Epithelial cell of esophagus (primary cell): Measurements from ENCODE around the gene HDLBP.

ENCODE experiments used
- DNase-seq: peaks from one replicate; pipeline ENCODE4 v3.0.0; 2010; ENCODE audit warnings: low read depth
- H3K4me3 ChIP-seq: 2 replicates; pipeline ENCODE4 v1.5.1; 2011; ENCODE audit warnings: mild to moderate bottlenecking, low read length, control low read depth
- CTCF ChIP-seq: IDR thresholded peaks from 2 replicates; pipeline ENCODE4 v1.5.1; 2011; ENCODE audit warnings: low read depth, mild to moderate bottlenecking, low read length, control low read depth, inconsistent platforms; ENCODE audit not compliant: insufficient read depth; ENCODE audit errors: missing control alignments

HDLBP gene

GRCh38 chr2:241350530-241350877 lies 35.0 kb upstream of the HDLBP start:
- no peak for TF ChIP-seq CTCF
- no peak overlapping the region for H3K4me3 ChIP-seq
- DNase-seq, result no peak

GRCh38 chr2:241349941-241350340 lies 34.5 kb upstream of the HDLBP start:
- DNase-seq, result no peak
- TF ChIP-seq CTCF, result no peak

DNA sequence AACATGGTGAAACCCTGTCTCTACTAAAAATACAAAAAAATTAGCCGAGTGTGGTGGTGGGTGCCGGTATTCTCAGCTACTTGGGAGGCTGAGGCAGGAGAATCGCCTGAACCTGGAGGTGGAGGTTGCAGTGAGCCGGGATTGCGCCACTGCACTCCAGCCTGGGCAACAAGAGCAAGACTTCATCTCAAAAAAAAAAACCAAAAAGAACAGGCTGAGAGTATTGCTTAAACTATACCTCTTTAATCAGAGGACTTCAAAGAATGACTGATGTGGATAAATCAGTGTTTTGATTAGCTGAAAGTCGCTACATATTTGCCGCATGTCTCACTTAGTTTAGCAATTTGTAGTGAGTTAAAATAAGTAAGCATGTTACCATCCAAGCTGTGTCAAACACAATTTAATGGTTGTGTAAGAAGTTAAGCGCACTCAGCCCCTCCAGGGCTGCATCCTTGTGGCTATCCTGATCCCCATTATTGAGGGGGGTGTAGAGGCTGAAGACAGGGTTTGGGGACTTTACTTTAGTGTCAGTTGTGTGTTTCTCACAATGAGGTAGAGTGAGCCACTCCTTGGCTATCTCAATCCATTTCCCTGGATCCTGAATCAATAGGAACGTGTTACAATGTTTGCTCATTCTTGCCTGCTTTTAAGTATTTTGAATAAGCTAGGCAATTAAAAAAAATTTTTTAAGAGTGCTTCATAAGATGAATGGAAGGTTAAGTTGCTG lies 29.6 kb upstream of the HDLBP start:
- no peak for DNase-seq
- no peak overlapping the region for H3K4me3 ChIP-seq
- TF ChIP-seq CTCF, result no peak

More at GRCh38 chr2:241349941-241350340, 34.5 kb upstream of the HDLBP start:
- no peak overlapping the region for H3K4me3 ChIP-seq

GRCh38 chr2:241340631-241341163 lies 25.2 kb upstream of the HDLBP start:
- H3K4me3 ChIP-seq, result no peak overlapping the region
- no peak for TF ChIP-seq CTCF
- no peak for DNase-seq

DNA sequence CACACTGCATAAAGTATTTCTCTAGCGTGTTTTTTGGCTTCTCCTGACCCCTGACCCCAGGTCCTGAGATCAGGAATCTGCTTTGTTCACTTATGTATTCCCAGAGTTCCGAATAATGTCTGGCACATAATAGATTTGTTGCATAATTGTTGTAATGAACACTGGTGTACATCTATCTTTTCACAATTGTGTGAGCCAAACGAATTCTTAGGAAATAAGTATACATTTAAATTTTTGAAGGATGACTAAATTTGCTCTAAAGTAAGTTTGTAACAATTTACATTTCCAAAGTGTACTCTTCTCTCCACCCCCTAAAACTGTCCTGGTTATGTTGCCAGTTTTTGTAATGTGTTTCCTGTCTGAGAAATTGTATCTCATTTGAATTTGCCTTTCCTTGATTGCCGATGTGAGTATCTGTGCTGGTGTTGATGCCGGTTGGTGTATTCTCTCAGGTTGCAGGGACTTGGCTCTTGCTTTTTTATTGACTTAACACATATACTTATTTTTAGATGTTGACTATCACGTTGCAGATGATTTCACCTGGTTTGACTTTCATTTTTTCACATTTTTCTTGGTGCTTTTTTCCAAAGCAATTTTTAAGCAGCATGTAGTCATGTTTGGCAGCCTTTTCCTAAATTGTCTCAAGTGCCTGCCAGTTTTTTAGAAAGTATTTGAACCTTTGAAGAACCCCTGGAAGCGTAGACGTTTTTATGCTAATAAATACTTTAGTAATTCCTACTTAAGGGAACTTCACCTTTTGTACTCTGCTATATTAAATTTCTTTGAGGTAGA lies 24.6 kb upstream of the HDLBP start:
- no peak overlapping the region for H3K4me3 ChIP-seq
- no peak for DNase-seq
- no peak for TF ChIP-seq CTCF

DNA sequence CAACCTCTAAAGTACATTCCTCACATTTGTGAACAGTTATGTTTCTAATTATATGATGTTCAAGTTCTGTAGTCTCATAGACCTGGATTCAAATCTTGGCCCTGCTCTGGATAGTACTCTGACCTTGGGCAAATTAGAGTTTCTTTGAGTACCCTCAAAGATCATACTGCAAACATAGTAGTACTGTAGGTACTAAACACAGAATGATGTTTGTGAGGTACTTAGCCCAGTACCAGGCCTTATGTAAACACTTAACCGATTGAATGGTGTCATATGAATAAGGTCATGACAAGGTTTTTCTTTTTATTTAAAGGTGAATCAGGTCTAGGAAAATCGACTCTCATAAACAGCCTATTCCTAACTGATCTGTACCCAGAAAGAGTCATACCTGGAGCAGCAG lies 19.3 kb upstream of the HDLBP start:
- TF ChIP-seq CTCF, result no peak
- H3K4me3 ChIP-seq, result no peak overlapping the region
- DNase-seq, result no peak

- no peak for TF ChIP-seq CTCF
- no peak overlapping the region for H3K4me3 ChIP-seq
- no peak for DNase-seq
These were observed 15.1 kb upstream of the HDLBP start for GRCh38 chr2:241330616-241330981.
